Hepatocyte (in vitro differentiated cells): ENCODE results near the gene FAR2. TPM values are rescaled to one million over a fixed set of nuclear protein-coding genes. Genes with fewer than 3 reads are reported as not detected.

Experiments
- DNase-seq: peaks from one replicate; pipeline ENCODE4 v3.0.0-alpha.2; 2016; ENCODE audit warnings: low spot score
- H2AFZ ChIP-seq: fragments of 200-600 bp; sonication (generic); 2 replicates; pipeline ENCODE4 v1.6.0; 2016; ENCODE audit warnings: antibody characterized with exemption, mild to moderate bottlenecking
- H3K27ac ChIP-seq: fragments of 200-600 bp; sonication (generic); 2 replicates; pipeline ENCODE4 v1.5.1; 2016; ENCODE audit warnings: mild to moderate bottlenecking
- H3K27me3 ChIP-seq: fragments of 200-600 bp; sonication (generic); 2 replicates; pipeline ENCODE4 v1.6.1; 2016
- H3K36me3 ChIP-seq: fragments of 200-600 bp; sonication (generic); replicated peaks from 2 replicates; pipeline ENCODE4 v1.5.1; 2016; ENCODE audit warnings: low read depth; ENCODE audit not compliant: insufficient read depth
- H3K4me1 ChIP-seq: fragments of 200-600 bp; sonication (generic); 2 replicates; pipeline ENCODE4 v1.5.1; 2016; ENCODE audit warnings: mild to moderate bottlenecking, moderate library complexity; ENCODE audit not compliant: insufficient read depth
- H3K4me2 ChIP-seq: fragments of 200-600 bp; sonication (generic); 2 replicates; pipeline ENCODE4 v1.6.0; 2016
- H3K4me3 ChIP-seq: fragments of 200-600 bp; sonication (generic); 2 replicates; pipeline ENCODE4 v1.5.1; 2016; ENCODE audit warnings: mild to moderate bottlenecking
- H3K79me2 ChIP-seq: fragments of 200-600 bp; sonication (generic); 2 replicates; pipeline ENCODE4 v1.6.0; 2017; ENCODE audit warnings: mild to moderate bottlenecking
- H3K9me2 ChIP-seq: fragments of 200-600 bp; sonication (generic); replicated peaks from 2 replicates; pipeline ENCODE4 v1.6.0; 2017; ENCODE audit warnings: mild to moderate bottlenecking; ENCODE audit not compliant: insufficient read depth
- H3K9me3 ChIP-seq: fragments of 200-600 bp; sonication (generic); 2 replicates; pipeline ENCODE4 v1.5.1; 2016; ENCODE audit warnings: low read depth, mild to moderate bottlenecking
- H4K20me1 ChIP-seq: fragments of 200-600 bp; sonication (generic); 2 replicates; pipeline ENCODE4 v1.6.0; 2016; ENCODE audit warnings: mild to moderate bottlenecking; ENCODE audit not compliant: insufficient read depth, poor library complexity, severe bottlenecking
- CTCF ChIP-seq: fragments of 200-600 bp; sonication (generic); IDR thresholded peaks from 2 replicates; pipeline ENCODE4 v1.5.1; 2016; ENCODE audit warnings: antibody characterized with exemption, mild to moderate bottlenecking; ENCODE audit not compliant: poor library complexity
- EZH2 ChIP-seq: fragments of 200-600 bp; sonication (generic); IDR thresholded peaks from 2 replicates; pipeline ENCODE4 v1.6.1; 2016; ENCODE audit warnings: antibody characterized with exemption, mild to moderate bottlenecking, borderline replicate concordance
- EZH2phosphoT487 ChIP-seq: fragments of 200-600 bp; sonication (generic); IDR thresholded peaks from one replicate; pipeline ENCODE4 v1.6.1; 2018; ENCODE audit warnings: antibody characterized with exemption, mild to moderate bottlenecking, low read depth, moderate library complexity; ENCODE audit not compliant: unreplicated experiment, severe bottlenecking
- WGBS: methylation state at CpG from one replicate; pipeline ENCODE4 v1.1.6; 2016; ENCODE audit warnings: low lambda C conversion rate; ENCODE audit errors: missing lambda C conversion rate; 5-methylcytosine and 5-hydroxymethylcytosine counted together
- polyA plus RNA-seq: library from polyadenylated mRNA; unstranded; fragments of >200 nt; fragmentation: Nextera tagmentation; extraction: Ambion mirVana; gene quantifications from 2 replicates; pipeline ENCODE4 v1.2.1, GENCODE V29; 2016
- total RNA-seq: library from RNA; depleted of rRNA; stranded (reverse); fragments of >200 nt; gene quantifications from 2 replicates; pipeline ENCODE4 v1.2.3, GENCODE V29; 2014

Gene FAR2
- total and polyA plus RNA-seq, 2 experiments from 2014 or later = 2.4 to 5.2 TPM

GRCh38 chr12:29208060-29208459 is 59.0 kb downstream of the FAR2 start:
- no peaks in the 10 kb centered on the region for H3K79me2 ChIP-seq
- no peak overlapping the region for H2AFZ ChIP-seq
- WGBS = 87% methylated on average over 2 of the region's 2 CpGs
- H3K9me3 ChIP-seq = no peaks in the 10 kb centered on the region
- no peaks in the 10 kb centered on the region for H3K9me2 ChIP-seq
- no peaks in the 10 kb centered on the region for H3K27me3 ChIP-seq
- no peak for TF ChIP-seq EZH2
- DNase-seq = no peak
- peaks cover 11% of the 10 kb centered on the region for H3K4me1 ChIP-seq
- peak overlapping the region; percentile 43 for H3K27ac ChIP-seq
- no peaks in the 10 kb centered on the region for H3K36me3 ChIP-seq
- no peaks in the 10 kb centered on the region for H4K20me1 ChIP-seq
- no peak overlapping the region for H3K4me3 ChIP-seq
- no peak overlapping the region for H3K4me2 ChIP-seq

- TF ChIP-seq EZH2 (no peak), EZH2phosphoT487 (no peak), CTCF (no peak)
- Histone ChIP-seq H4K20me1 (no peaks in the 10 kb centered on the region), H2AFZ (no peak overlapping the region), H3K4me1 (peaks cover 11% of the 10 kb centered on the region), H3K9me2 (no peaks in the 10 kb centered on the region), H3K27ac (peak overlapping the region; percentile 43), H3K36me3 (no peaks in the 10 kb centered on the region), H3K79me2 (no peaks in the 10 kb centered on the region), H3K27me3 (no peaks in the 10 kb centered on the region), H3K9me3 (no peaks in the 10 kb centered on the region), H3K4me2 (peak overlapping the region; percentile 49), H3K4me3 (no peak overlapping the region)
- peak; percentile 54 for DNase-seq
- 58% methylated on average over 3 of the region's 3 CpGs for WGBS
Measured at GRCh38 chr12:29208936-29209701, 60.0 kb downstream of the FAR2 start.

- no peak for DNase-seq
- Histone ChIP-seq H4K20me1 (no peaks in the 10 kb centered on the region), H3K36me3 (no peaks in the 10 kb centered on the region), H3K9me3 (no peaks in the 10 kb centered on the region), H3K79me2 (no peaks in the 10 kb centered on the region), H3K27ac (no peak overlapping the region), H3K27me3 (no peaks in the 10 kb centered on the region), H3K4me2 (no peak overlapping the region), H2AFZ (no peak overlapping the region), H3K4me1 (peaks cover 11% of the 10 kb centered on the region), H3K9me2 (no peaks in the 10 kb centered on the region), H3K4me3 (no peak overlapping the region)
- TF ChIP-seq EZH2 (no peak), EZH2phosphoT487 (no peak), CTCF (no peak)
- WGBS = 80% methylated on average over 2 of the region's 2 CpGs
Measured at GRCh38 chr12:29211696-29212095, 62.6 kb downstream of the FAR2 start.

GRCh38 chr12:29212682-29213403 is 63.8 kb downstream of the FAR2 start:
- H3K4me3 ChIP-seq = no peak overlapping the region
- H3K9me3 ChIP-seq = no peaks in the 10 kb centered on the region
- H3K36me3 ChIP-seq = no peaks in the 10 kb centered on the region
- H3K4me2 ChIP-seq = no peak overlapping the region
- H3K4me1 ChIP-seq = peaks cover 9% of the 10 kb centered on the region
- no peaks in the 10 kb centered on the region for H3K79me2 ChIP-seq
- peak; percentile 11 for DNase-seq
- no peak overlapping the region for H2AFZ ChIP-seq
- H3K27me3 ChIP-seq = no peaks in the 10 kb centered on the region
- TF ChIP-seq EZH2 (no peak), EZH2phosphoT487 (no peak), CTCF (no peak)
- 53% methylated on average over 4 of the region's 4 CpGs for WGBS
- H3K27ac ChIP-seq = peak overlapping the region; percentile 72
- H3K9me2 ChIP-seq = no peaks in the 10 kb centered on the region
- H4K20me1 ChIP-seq = no peaks in the 10 kb centered on the region
